AG09319 (cell line): ENCODE measurements around the gene PLXNA3.

Experiments
- DNase-seq: peaks from one replicate; pipeline ENCODE4 v3.0.0-alpha.2; 2010; ENCODE audit warnings: low read depth; ENCODE audit errors: extremely low read depth
- TF ChIP-seq, protein P1 (sequence below): IDR thresholded peaks from 2 replicates; pipeline ENCODE4 v1.5.1; 2011; ENCODE audit warnings: low read depth, mild to moderate bottlenecking, inconsistent platforms, low read length, moderate library complexity

The PLXNA3 gene

DNA sequence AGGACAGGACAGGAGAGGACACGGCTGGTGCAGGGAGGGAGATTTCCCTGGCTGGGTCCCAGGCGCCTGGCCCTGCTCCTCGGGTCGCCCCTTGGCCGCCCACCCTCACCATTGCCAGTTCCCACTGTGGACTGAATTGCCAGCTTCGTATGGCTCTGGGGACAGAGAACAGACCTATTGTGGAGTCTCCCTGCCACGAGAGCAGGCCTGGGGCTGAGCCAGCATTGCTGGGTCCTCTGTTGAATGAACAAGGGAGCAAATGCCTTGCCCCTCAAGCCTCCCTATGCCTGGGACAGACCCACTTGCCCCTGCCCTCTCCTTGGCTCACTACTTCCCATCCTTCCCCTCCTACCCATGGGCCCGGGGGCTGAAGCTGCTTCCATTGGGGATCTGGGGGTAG is 4.3 kb downstream of the PLXNA3 start:
- DNase-seq: no peak
- TF ChIP-seq, protein P1, sequence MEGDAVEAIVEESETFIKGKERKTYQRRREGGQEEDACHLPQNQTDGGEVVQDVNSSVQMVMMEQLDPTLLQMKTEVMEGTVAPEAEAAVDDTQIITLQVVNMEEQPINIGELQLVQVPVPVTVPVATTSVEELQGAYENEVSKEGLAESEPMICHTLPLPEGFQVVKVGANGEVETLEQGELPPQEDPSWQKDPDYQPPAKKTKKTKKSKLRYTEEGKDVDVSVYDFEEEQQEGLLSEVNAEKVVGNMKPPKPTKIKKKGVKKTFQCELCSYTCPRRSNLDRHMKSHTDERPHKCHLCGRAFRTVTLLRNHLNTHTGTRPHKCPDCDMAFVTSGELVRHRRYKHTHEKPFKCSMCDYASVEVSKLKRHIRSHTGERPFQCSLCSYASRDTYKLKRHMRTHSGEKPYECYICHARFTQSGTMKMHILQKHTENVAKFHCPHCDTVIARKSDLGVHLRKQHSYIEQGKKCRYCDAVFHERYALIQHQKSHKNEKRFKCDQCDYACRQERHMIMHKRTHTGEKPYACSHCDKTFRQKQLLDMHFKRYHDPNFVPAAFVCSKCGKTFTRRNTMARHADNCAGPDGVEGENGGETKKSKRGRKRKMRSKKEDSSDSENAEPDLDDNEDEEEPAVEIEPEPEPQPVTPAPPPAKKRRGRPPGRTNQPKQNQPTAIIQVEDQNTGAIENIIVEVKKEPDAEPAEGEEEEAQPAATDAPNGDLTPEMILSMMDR: no peak

GRCh38 chrX:154463611-154464220 is 5.6 kb downstream of the PLXNA3 start:
- DNase-seq: no peak
- TF ChIP-seq, protein P1: no peak

GRCh38 chrX:154464806-154465365 is 6.8 kb downstream of the PLXNA3 start:
- no peak for DNase-seq

GRCh38 chrX:154465601-154466000 is 7.5 kb downstream of the PLXNA3 start:
- TF ChIP-seq, protein P1: no peak
- no peak for DNase-seq

More at GRCh38 chrX:154464806-154465365, 6.8 kb downstream of the PLXNA3 start:
- TF ChIP-seq, protein P1: no peak

GRCh38 chrX:154466036-154466435 is 8.0 kb downstream of the PLXNA3 start:
- DNase-seq: no peak
- TF ChIP-seq, protein P1: no peak

GRCh38 chrX:154466907-154467306 is 8.8 kb downstream of the PLXNA3 start:
- TF ChIP-seq, protein P1: no peak
- DNase-seq: no peak

GRCh38 chrX:154467556-154467955 is 9.5 kb downstream of the PLXNA3 start:
- no peak for DNase-seq
- TF ChIP-seq, protein P1: no peak
